Activated naive CD8-positive, alpha-beta T cell (primary cell): ENCODE data around the gene PALLD.

Experiments
- H3K27ac Mint-ChIP-seq: one replicate; pipeline ENCODE4 v1.8.0; 2021; ENCODE audit warnings: mixed read lengths
- H3K27me3 Mint-ChIP-seq: one replicate; pipeline ENCODE4 v1.8.0; 2021; ENCODE audit warnings: mixed read lengths
- H3K36me3 Mint-ChIP-seq: one replicate; pipeline ENCODE4 v1.8.0; 2021; ENCODE audit warnings: mixed read lengths
- H3K4me1 Mint-ChIP-seq: one replicate; pipeline ENCODE4 v1.8.0; 2021; ENCODE audit warnings: low read depth, mixed read lengths
- H3K4me3 Mint-ChIP-seq: one replicate; pipeline ENCODE4 v1.8.0; 2021; ENCODE audit warnings: mild to moderate bottlenecking, mixed read lengths
- H3K9me3 Mint-ChIP-seq: one replicate; pipeline ENCODE4 v1.8.0; 2021; ENCODE audit warnings: low read depth, mixed read lengths

Gene PALLD

DNA sequence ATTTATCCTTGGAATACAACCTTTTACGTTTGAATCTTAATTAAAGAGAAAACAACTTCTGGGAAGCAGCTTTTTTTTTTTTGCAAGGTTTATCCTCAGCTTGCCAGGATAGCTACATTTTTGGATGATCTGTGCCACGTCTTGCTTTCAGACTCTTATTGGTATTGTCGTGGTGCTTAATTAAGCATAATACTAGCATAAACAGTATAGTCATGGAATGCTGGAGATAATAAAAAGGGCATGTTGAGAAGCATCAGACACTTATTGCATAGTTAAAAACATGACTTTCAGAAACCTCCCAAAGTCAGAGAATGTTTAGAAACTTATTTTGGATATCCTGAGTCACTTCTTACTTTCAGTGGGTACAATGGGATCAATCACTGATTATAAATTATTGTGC is 77.0 kb downstream of the PALLD start:
- no peaks in the 10 kb centered on the region for H3K36me3 Mint-ChIP-seq
- H3K9me3 Mint-ChIP-seq, result no peaks in the 10 kb centered on the region
- H3K27me3 Mint-ChIP-seq, result peaks cover 1% of the 10 kb centered on the region
- peaks cover 9% of the 10 kb centered on the region for H3K4me1 Mint-ChIP-seq
- H3K4me3 Mint-ChIP-seq, result no peak overlapping the region
- H3K27ac Mint-ChIP-seq, result no peak overlapping the region

DNA sequence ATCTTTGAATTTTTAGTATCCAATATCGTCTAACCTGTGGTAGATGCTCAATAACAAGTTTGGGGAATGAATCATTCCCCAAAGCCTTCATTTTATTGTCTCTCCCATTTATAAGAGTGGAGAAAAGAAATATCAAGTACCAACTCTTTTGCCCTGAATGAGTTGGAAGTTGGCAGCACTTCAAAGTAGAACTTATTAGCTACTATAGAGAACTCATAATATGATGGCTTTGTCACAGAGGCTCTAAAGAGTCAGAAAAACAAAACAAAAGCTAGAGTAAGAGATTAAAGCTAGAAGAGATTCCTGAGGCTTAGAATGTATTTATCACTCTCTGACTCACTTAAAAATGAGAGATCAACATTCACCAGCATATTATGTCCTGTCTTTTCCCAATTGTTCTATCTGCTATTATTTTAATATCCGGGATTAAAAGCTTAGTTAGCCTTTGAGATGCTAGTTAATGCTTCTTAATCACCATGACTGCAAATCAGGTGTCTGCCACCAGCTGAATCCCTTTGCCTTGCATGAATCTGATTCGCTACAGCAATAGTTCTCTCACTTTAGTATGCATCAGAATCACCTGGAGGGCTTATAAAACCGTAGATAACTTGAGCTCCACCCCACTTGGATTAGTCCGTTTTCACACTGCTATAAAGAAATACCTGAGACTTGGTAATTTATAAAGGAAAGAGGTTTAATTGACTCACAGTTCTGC is 77.9 kb downstream of the PALLD start:
- peaks cover 1% of the 10 kb centered on the region for H3K4me1 Mint-ChIP-seq
- H3K27me3 Mint-ChIP-seq, result peaks cover 4% of the 10 kb centered on the region
- no peaks in the 10 kb centered on the region for H3K9me3 Mint-ChIP-seq
- no peak overlapping the region for H3K27ac Mint-ChIP-seq
- no peaks in the 10 kb centered on the region for H3K36me3 Mint-ChIP-seq
- no peak overlapping the region for H3K4me3 Mint-ChIP-seq

DNA sequence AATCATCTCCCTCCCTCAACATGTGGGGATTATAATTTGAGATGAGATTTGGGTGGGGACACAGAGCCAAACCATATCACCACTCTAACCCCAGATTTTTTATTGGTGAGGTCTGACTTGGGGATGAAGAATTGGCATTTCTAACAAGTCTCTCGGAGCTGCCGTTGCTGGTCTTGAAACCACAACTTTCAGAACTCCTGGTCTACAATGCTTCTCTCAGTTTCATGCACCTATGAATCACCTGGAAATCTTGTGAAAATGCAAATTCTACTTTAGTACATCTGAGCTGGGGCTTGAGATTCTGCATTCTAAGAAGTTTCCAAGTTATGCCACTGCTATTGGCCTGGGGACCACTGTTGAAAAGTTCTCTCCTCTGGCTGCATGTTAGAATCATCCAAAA is 78.6 kb downstream of the PALLD start:
- H3K4me3 Mint-ChIP-seq, result no peak overlapping the region
- no peaks in the 10 kb centered on the region for H3K9me3 Mint-ChIP-seq
- no peak overlapping the region for H3K27ac Mint-ChIP-seq
- H3K36me3 Mint-ChIP-seq, result no peaks in the 10 kb centered on the region
- H3K27me3 Mint-ChIP-seq, result peaks cover 6% of the 10 kb centered on the region
- H3K4me1 Mint-ChIP-seq, result no peaks in the 10 kb centered on the region

DNA sequence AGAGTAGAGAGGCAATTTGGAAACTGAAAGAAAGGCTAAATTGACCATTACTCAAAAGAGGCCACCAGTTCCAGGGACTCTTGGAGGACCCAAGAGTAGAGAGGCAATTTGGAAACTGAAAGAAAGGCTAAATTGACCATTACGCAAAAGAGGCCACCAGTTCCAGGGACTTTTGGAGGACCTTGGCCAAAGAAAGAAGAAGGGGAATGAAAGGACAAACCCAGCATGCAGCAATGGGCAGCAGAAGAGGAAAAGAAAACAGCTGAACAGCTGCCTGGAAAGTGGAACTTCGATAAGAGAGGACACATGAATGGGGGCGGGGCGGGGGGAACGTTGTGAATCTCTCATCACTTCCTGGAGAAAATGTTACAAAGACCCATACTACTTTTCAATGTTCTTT is 80.8 kb downstream of the PALLD start:
- Mint-ChIP-seq H3K27ac (no peak overlapping the region), H3K4me1 (no peaks in the 10 kb centered on the region), H3K27me3 (peaks cover 6% of the 10 kb centered on the region), H3K36me3 (no peaks in the 10 kb centered on the region), H3K4me3 (no peak overlapping the region), H3K9me3 (peaks cover 4% of the 10 kb centered on the region)

DNA sequence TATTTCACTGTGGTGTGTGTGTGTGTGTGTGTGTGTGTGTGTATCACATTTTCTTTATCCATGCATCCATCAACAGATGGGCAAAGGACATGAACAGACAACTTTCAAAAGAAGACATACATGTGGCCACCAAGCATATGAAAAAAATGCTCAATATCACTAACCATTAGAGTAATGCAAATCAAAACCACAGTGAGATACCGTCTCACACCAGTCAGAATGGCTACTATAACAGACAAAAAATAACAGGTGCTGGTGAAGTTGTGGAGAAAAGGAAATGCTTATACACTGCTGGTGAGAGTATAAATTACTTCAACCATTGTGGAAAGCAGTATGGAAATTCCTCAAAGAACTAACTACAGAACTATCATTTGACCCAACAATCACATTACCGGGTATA is 83.4 kb downstream of the PALLD start:
- no peaks in the 10 kb centered on the region for H3K36me3 Mint-ChIP-seq
- H3K9me3 Mint-ChIP-seq, result peaks cover 4% of the 10 kb centered on the region
- H3K4me3 Mint-ChIP-seq, result no peak overlapping the region
- H3K27me3 Mint-ChIP-seq, result peaks cover 10% of the 10 kb centered on the region
- no peaks in the 10 kb centered on the region for H3K4me1 Mint-ChIP-seq
- no peak overlapping the region for H3K27ac Mint-ChIP-seq

DNA sequence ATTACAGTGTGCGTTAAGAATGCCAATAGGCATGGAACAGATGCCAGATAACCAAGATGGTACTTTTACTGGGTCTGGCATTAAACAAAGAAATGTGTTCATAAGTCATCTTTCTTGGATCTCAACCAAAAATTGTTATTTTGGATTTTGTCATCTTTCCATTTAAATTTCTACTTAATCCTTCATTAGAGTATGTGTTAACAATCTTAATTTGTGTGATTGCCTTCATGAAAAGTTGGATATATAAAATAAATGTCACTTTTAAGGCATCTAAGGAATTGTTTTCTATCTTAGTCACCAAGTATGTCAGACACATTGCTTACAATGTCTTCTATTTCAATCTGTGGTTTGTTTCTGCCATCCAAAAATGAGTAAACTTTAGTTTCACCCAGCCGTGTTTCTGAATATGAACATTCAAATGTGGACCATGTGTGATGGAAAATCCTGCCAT is 87.5 kb downstream of the PALLD start:
- no peaks in the 10 kb centered on the region for H3K4me1 Mint-ChIP-seq
- H3K4me3 Mint-ChIP-seq, result no peak overlapping the region
- peaks cover 7% of the 10 kb centered on the region for H3K27me3 Mint-ChIP-seq

DNA sequence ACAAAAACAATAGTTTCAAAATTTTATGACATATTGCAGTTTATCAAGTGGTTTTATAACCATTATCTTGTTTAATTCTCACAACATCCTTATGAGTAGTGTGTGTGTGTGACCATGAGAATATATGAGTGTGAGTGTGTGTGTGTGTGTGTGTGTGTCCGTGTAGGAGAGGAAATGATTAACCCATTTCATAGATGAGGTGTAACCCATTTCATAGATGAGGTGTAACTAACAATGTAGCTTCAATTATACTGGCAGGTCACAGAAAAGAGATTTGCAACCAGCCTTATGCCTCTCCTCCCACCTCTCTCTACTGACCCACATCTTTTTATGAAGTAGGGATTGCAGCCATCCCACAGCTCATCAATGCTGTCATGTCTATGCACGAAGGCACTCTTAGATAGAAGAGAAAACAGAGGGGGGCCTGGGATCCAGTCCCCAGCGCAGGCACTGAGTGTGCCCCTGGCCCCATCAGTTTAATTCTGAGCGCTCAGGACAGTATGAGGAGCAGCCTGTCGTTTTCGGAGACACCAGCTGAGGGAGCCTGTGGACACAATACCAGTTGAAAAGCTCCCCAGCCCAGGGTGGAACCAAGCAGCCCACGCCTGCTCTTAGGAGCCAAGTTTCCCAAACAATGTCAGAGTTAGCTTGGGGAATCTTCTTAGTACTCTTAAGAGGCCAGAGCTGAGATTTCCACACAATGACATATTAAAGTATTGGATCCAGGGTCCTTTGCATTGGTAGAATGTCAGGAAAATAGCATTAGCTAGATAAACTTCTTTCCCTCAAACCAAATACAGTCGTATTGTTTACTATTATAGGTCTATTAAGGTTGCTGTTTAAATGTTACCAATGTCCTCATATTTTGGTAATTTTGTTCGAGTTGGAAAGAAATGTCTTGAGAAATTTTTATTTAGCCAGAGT is 88.6 kb downstream of the PALLD start:
- Mint-ChIP-seq H3K27me3 (peaks cover 5% of the 10 kb centered on the region), H3K27ac (no peak overlapping the region), H3K4me3 (no peak overlapping the region), H3K4me1 (no peaks in the 10 kb centered on the region), H3K36me3 (no peaks in the 10 kb centered on the region), H3K9me3 (peaks cover 4% of the 10 kb centered on the region)

More for the DNA sequence above, 87.5 kb downstream of the PALLD start:
- peaks cover 4% of the 10 kb centered on the region for H3K9me3 Mint-ChIP-seq
- H3K27ac Mint-ChIP-seq, result no peak overlapping the region
- H3K36me3 Mint-ChIP-seq, result no peaks in the 10 kb centered on the region

DNA sequence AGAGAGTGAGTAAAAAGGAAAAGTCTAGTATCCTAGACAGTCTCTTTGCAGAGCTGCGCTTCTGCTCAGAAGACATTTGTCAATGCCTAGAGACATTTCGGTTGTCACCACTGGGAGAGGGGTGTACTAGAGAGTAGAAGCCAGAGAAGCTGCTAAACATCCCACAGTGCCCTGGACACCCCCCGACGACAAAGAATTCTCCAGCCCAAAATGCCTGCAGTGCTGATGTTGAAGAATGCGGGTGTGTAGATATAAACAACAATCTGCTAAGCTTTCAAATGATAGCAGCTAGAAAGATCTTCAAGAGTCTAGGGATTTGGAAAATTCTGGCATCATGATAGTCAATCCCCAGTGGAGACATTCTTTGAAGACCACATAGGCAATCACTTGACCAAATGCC is 90.1 kb downstream of the PALLD start:
- no peak overlapping the region for H3K4me3 Mint-ChIP-seq
- no peaks in the 10 kb centered on the region for H3K36me3 Mint-ChIP-seq
- no peaks in the 10 kb centered on the region for H3K4me1 Mint-ChIP-seq
- H3K27ac Mint-ChIP-seq, result no peak overlapping the region
- H3K9me3 Mint-ChIP-seq, result no peaks in the 10 kb centered on the region
- peaks cover 5% of the 10 kb centered on the region for H3K27me3 Mint-ChIP-seq

DNA sequence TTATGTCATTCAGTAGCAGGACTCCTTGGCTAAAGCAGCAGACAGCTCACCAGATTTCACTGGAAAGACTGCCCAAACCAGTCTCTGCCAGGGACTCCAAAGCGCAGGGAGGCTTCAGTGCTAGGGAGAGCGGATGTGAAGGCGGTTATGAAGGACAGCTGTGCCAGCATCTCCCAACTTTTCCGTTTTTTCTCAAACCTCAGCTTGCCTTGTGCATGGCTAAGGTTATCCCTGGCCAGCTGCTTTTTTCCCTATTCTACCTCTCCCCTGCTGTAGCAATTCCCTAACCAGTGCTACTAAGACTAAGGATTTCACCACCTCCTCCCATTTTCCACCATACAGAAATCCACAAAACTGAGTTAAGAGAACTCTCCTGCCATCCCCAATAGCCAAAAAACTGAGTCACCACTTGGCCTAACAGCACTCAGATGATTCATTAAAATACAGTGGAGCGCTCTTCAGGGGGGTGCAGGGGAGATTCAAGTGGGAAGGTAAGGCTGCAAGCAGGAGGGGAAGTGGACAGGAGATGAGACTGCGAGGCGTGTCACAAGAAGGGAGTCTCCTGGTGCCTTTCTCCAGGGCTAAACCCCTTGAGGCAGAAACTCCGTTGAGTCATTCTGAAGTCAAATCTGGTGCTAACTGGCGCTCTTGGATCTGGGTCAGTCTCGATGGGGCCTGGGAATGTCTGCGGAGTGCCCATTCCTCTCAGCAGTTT is 90.7 kb downstream of the PALLD start:
- no peak overlapping the region for H3K27ac Mint-ChIP-seq
- H3K4me1 Mint-ChIP-seq, result no peaks in the 10 kb centered on the region
- peaks cover 5% of the 10 kb centered on the region for H3K27me3 Mint-ChIP-seq
- no peaks in the 10 kb centered on the region for H3K36me3 Mint-ChIP-seq
- H3K9me3 Mint-ChIP-seq, result no peaks in the 10 kb centered on the region
- no peak overlapping the region for H3K4me3 Mint-ChIP-seq

DNA sequence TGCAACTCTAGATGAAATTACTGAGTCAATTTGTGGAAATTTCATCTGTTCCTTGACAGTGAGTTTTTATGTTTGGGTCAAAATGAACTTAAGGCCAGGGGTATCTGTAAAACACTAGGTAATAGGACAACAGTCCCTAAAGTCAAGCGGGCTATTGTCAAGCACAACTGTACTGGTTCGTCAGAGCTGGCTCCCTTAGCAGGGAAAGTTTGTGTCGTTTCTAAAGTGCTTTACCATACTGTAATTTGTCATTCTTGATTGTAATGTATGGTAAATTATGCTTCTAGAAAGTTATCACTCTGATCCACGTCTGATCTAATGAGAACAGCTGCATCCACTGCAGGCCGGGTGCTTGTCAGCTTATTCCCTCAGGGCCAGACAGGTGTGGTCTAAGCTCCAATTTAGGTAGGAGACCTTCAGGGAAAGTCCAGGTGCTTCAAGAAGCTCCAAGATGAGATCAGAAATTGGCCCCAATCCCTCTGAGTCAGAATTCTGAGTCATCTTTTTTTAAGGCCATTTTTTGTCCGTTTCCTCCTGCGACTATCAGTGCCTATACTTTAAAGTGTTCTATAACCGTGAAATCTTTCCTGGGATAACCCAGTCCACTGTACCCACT is 92.2 kb downstream of the PALLD start:
- H3K27ac Mint-ChIP-seq, result no peak overlapping the region
- no peak overlapping the region for H3K4me3 Mint-ChIP-seq
- H3K36me3 Mint-ChIP-seq, result no peaks in the 10 kb centered on the region
- H3K9me3 Mint-ChIP-seq, result no peaks in the 10 kb centered on the region
- H3K4me1 Mint-ChIP-seq, result no peaks in the 10 kb centered on the region
- peaks cover 2% of the 10 kb centered on the region for H3K27me3 Mint-ChIP-seq

DNA sequence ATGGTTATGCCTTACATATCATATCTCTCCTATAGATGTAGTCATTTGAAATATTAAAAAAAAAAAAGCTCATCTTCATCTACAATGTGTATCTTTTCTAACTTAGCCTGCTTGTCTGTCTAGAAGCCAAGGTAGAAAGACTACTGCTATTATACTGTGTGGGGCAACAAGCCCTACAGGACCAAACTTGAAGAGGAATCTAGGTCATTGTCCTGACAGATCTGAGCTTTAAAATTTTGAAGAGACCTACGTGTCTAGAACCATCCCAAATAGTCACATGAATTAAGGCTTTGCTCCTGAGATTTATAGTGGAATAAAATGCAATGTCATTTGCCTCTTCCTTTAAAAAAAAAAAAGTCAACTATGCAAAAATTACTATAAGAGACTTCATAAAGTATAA is 95.8 kb downstream of the PALLD start:
- no peak overlapping the region for H3K4me3 Mint-ChIP-seq
- no peaks in the 10 kb centered on the region for H3K9me3 Mint-ChIP-seq
- no peak overlapping the region for H3K27ac Mint-ChIP-seq
- no peaks in the 10 kb centered on the region for H3K36me3 Mint-ChIP-seq
- no peaks in the 10 kb centered on the region for H3K4me1 Mint-ChIP-seq
- H3K27me3 Mint-ChIP-seq, result no peaks in the 10 kb centered on the region

DNA sequence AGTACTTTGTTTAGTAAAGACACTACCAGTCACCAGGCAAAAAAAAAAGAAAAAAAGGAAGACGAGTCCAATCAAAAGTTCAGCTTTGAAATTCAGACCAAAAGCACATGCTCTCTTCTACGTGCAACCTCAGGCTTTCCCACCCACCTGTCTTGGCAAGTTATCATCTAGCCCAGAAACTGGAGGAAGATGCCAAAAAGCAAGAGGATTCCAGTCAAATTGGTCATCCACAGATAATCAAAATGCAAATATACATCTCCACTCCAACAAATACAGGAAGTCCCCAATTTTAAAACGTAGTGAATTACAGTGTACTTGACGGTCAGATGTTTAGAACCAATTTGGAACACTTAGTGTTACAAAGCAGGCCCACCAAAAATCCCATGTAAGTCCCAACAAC is 96.5 kb downstream of the PALLD start:
- H3K4me3 Mint-ChIP-seq, result no peak overlapping the region
- no peak overlapping the region for H3K27ac Mint-ChIP-seq
- H3K36me3 Mint-ChIP-seq, result no peaks in the 10 kb centered on the region
- H3K27me3 Mint-ChIP-seq, result no peaks in the 10 kb centered on the region
- H3K4me1 Mint-ChIP-seq, result no peaks in the 10 kb centered on the region
- no peaks in the 10 kb centered on the region for H3K9me3 Mint-ChIP-seq

DNA sequence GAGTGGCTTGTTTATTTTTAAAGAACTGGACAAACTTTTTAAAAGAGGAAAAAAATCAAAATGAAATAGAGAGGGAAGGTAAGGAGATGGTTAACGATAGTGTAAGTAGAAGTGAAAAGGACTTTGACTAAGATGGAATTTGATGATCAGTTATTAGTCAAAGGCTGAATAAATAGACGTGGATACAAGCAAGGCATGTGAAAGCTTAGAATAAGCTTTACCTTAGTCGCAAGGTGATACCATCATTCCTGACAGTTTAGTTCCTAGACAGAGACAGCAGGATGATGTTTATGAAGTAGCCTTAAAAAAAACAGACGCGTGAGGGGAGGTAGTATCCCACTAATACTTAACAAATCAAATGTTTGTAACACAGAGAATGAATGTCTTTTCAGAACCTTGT is 97.3 kb downstream of the PALLD start:
- H3K9me3 Mint-ChIP-seq, result no peaks in the 10 kb centered on the region
- no peaks in the 10 kb centered on the region for H3K36me3 Mint-ChIP-seq
- H3K4me1 Mint-ChIP-seq, result no peaks in the 10 kb centered on the region
- no peak overlapping the region for H3K4me3 Mint-ChIP-seq
- no peak overlapping the region for H3K27ac Mint-ChIP-seq
- no peaks in the 10 kb centered on the region for H3K27me3 Mint-ChIP-seq

DNA sequence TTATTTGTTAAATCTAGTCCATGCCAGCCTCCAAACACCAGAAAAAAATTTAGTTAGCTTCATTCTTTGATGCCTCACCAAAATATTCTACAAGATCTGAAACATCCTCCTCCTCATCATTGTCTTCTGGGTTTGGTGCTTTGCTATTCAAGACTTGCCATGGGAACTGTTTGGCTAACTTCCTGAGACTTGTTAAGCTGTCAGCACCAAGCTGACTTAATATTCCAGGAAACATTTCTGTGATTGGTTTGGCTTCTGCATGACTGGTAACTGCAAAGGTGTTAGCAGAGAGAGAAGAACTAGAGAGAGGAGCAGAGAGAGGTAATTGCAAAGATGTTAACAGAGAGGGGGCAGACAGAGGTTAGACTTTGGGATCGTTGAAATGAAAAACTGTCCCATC is 101.3 kb downstream of the PALLD start:
- Mint-ChIP-seq H3K36me3 (no peaks in the 10 kb centered on the region), H3K27me3 (peaks cover 3% of the 10 kb centered on the region), H3K27ac (no peak overlapping the region), H3K9me3 (no peaks in the 10 kb centered on the region), H3K4me3 (no peak overlapping the region), H3K4me1 (no peaks in the 10 kb centered on the region)
